CD14-positive monocyte (primary cell): ENCODE data around the gene MALL. TPM values are rescaled to one million over a fixed set of nuclear protein-coding genes. Genes with fewer than 3 reads are reported as not detected.

ENCODE experiments used
- DNase-seq, 3 donors: peaks; one replicate each; pipeline ENCODE4 v3.0.0-alpha.2; 2011 to 2022
- H2AFZ ChIP-seq: 2 replicates; pipeline ENCODE4 v1.6.0; 2012; ENCODE audit warnings: mild to moderate bottlenecking, low read depth, low read length, inconsistent platforms; ENCODE audit not compliant: insufficient read depth, poor library complexity, severe bottlenecking
- H3K27ac ChIP-seq, 2 donors: 1 replicate in 1 of 2; 2 replicates in 1 of 2; pipeline ENCODE4 v1.5.1; 2012 to 2013; ENCODE audit warnings: low read length in 2 of 2, control low read depth in 1 of 2, inconsistent platforms in 1 of 2, low read depth in 1 of 2, mild to moderate bottlenecking in 1 of 2
- H3K27me3 ChIP-seq, 2 donors: one replicate each; pipeline versions ENCODE4 v1.6.0 to v1.6.1; 2011 to 2013; ENCODE audit warnings: low read length in 2 of 2; ENCODE audit not compliant: control insufficient read depth in 2 of 2, insufficient read depth in 2 of 2
- H3K36me3 ChIP-seq, 2 donors: replicated peaks in 1 of 2; 1 replicate in 1 of 2; 2 replicates in 1 of 2; pipeline versions ENCODE4 v1.5.1 to v1.6.1; 2012 to 2013; ENCODE audit warnings: low read length in 2 of 2, control low read depth in 1 of 2, inconsistent platforms in 1 of 2, mild to moderate bottlenecking in 1 of 2; ENCODE audit not compliant: insufficient read depth in 2 of 2, control insufficient read depth in 1 of 2
- H3K4me1 ChIP-seq, 2 donors: 1 replicate in 1 of 2; 2 replicates in 1 of 2; pipeline versions ENCODE4 v1.5.1 to v1.6.1; 2012 to 2013; ENCODE audit warnings: low read length in 2 of 2, control low read depth in 1 of 2, inconsistent platforms in 1 of 2, mild to moderate bottlenecking in 1 of 2, moderate library complexity in 1 of 2; ENCODE audit not compliant: insufficient read depth in 2 of 2, control insufficient read depth in 1 of 2
- H3K4me2 ChIP-seq: replicated peaks from 2 replicates; pipeline ENCODE3; 2012; ENCODE audit warnings: low read length, moderate library complexity, mild to moderate bottlenecking; ENCODE audit not compliant: poor library complexity, severe bottlenecking; ENCODE audit errors: extremely low read depth
- H3K4me3 ChIP-seq, 3 experiments: fragments of 200-600 bp in 1 of 3; sonication (generic) in 1 of 3; replicated peaks in 1 of 3; 1 replicate in 2 of 3; 2 replicates in 1 of 3; pipeline ENCODE4 v1.5.1; 2011 to 2013; ENCODE audit warnings: low read length in 3 of 3, mild to moderate bottlenecking in 3 of 3, control low read depth in 2 of 3, low read depth in 2 of 3, inconsistent platforms in 1 of 3, moderate library complexity in 1 of 3
- H3K79me2 ChIP-seq: 2 replicates; pipeline ENCODE4 v1.6.0; 2012; ENCODE audit warnings: mild to moderate bottlenecking, control low read depth, inconsistent platforms, low read length, moderate library complexity; ENCODE audit not compliant: insufficient read depth
- H3K9ac ChIP-seq: 2 replicates; pipeline ENCODE4 v1.6.0; 2017; ENCODE audit warnings: low read length, mild to moderate bottlenecking; ENCODE audit not compliant: insufficient read depth, poor library complexity, severe bottlenecking
- H3K9me3 ChIP-seq, 2 donors: replicated peaks in 1 of 2; 1 replicate in 1 of 2; 2 replicates in 1 of 2; pipeline versions ENCODE4 v1.5.1 to v1.6.1; 2012 to 2013; ENCODE audit warnings: low read length in 2 of 2, control low read depth in 1 of 2; ENCODE audit not compliant: control insufficient read depth in 1 of 2, insufficient read depth in 1 of 2
- H4K20me1 ChIP-seq: 2 replicates; pipeline ENCODE4 v1.6.0; 2012; ENCODE audit warnings: mild to moderate bottlenecking, low read length, control low read depth, moderate library complexity; ENCODE audit not compliant: insufficient read depth
- H3K27ac Mint-ChIP-seq, 7 donors: one replicate each; pipeline ENCODE4 v1.8.0; 2020; ENCODE audit warnings: mild to moderate bottlenecking in 7 of 7, mixed read lengths in 7 of 7, moderate library complexity in 6 of 7, inconsistent platforms in 2 of 7
- H3K27me3 Mint-ChIP-seq, 3 donors: one replicate each; pipeline ENCODE4 v1.8.0; 2021 to 2022; ENCODE audit warnings: low read depth in 3 of 3, mild to moderate bottlenecking in 3 of 3, mixed read lengths in 3 of 3, moderate library complexity in 3 of 3, inconsistent platforms in 1 of 3
- H3K36me3 Mint-ChIP-seq, 2 donors: one replicate each; pipeline ENCODE4 v1.8.0; 2020; ENCODE audit warnings: mixed read lengths in 2 of 2, inconsistent platforms in 1 of 2, mild to moderate bottlenecking in 1 of 2
- H3K4me1 Mint-ChIP-seq: one replicate; pipeline ENCODE4 v1.8.0; 2020; ENCODE audit warnings: mild to moderate bottlenecking, mixed read lengths
- H3K4me3 Mint-ChIP-seq, 2 donors: one replicate each; pipeline ENCODE4 v1.8.0; 2020; ENCODE audit warnings: mild to moderate bottlenecking in 2 of 2, mixed read lengths in 2 of 2, moderate library complexity in 1 of 2
- H3K9me3 Mint-ChIP-seq, 7 donors: one replicate each; pipeline ENCODE4 v1.8.0; 2020 to 2022; ENCODE audit warnings: mixed read lengths in 7 of 7, mild to moderate bottlenecking in 6 of 7, moderate library complexity in 6 of 7, inconsistent platforms in 2 of 7
- WGBS: methylation state at CpG from one replicate; pipeline ENCODE4 v1.1.5; 2013; ENCODE audit warnings: missing lambda C conversion rate; ENCODE audit not compliant: insufficient coverage; 5-methylcytosine and 5-hydroxymethylcytosine counted together
- intact Hi-C, 2 donors: fragments of 100-400 bp; cut with micrococcal nuclease; formaldehyde crosslinking; loops; one replicate each; pipeline versions ENCODE4 v1.15.0 to v1.15.1; 2023
- polyA plus RNA-seq, 3 donors: library from polyadenylated mRNA; depleted of rRNA in 1 of 3; unstranded in 2 of 3; stranded (reverse) in 1 of 3; fragments of 300-500 nt in 2 of 3; fragments of >200 nt in 1 of 3; fragmentation: Illumina TruSeq in 2 of 3; gene quantifications; 1 replicate in 2 of 3; 2 replicates in 1 of 3; pipeline ENCODE4 v1.2.3, GENCODE V29; 2012 to 2021
- TF ChIP-seq, protein P1 (sequence below): fragments of 200-600 bp; IDR thresholded peaks from one replicate; pipeline ENCODE4 v1.8.0; 2022; ENCODE audit warnings: antibody characterized with exemption, mild to moderate bottlenecking

Gene MALL
- polyA plus RNA-seq, 3 donors = 0.12 TPM; not detected in 2

GRCh38 chr2:110100480-110100879 is 15.1 kb downstream of the MALL start:
- no peak overlapping the region for H3K27ac Mint-ChIP-seq

GRCh38 chr2:110099471-110100225 is 16.0 kb downstream of the MALL start:
- H3K4me2 ChIP-seq = no peak overlapping the region
- WGBS = 83% methylated on average over 7 of the region's 10 CpGs
- intact Hi-C loops = no loop called here
- no peak overlapping the region for H3K4me3 Mint-ChIP-seq
- peaks cover 0 to 2% (median 0%) of the 10 kb centered on the region in 7 donors for H3K9me3 Mint-ChIP-seq
- no peaks in the 10 kb centered on the region for H3K9me3 ChIP-seq
- no peaks in the 10 kb centered on the region for H3K79me2 ChIP-seq
- no peaks in the 10 kb centered on the region for H3K36me3 Mint-ChIP-seq
- H3K27ac ChIP-seq = no peak overlapping the region
- TF ChIP-seq, protein P1, sequence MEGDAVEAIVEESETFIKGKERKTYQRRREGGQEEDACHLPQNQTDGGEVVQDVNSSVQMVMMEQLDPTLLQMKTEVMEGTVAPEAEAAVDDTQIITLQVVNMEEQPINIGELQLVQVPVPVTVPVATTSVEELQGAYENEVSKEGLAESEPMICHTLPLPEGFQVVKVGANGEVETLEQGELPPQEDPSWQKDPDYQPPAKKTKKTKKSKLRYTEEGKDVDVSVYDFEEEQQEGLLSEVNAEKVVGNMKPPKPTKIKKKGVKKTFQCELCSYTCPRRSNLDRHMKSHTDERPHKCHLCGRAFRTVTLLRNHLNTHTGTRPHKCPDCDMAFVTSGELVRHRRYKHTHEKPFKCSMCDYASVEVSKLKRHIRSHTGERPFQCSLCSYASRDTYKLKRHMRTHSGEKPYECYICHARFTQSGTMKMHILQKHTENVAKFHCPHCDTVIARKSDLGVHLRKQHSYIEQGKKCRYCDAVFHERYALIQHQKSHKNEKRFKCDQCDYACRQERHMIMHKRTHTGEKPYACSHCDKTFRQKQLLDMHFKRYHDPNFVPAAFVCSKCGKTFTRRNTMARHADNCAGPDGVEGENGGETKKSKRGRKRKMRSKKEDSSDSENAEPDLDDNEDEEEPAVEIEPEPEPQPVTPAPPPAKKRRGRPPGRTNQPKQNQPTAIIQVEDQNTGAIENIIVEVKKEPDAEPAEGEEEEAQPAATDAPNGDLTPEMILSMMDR = no peak
- H3K27me3 Mint-ChIP-seq = peaks cover 2 to 6% (median 3%) of the 10 kb centered on the region in 3 donors
- no peak overlapping the region for H3K9ac ChIP-seq
- H3K27ac Mint-ChIP-seq = no peak overlapping the region
- no peak overlapping the region for H2AFZ ChIP-seq
- H3K36me3 ChIP-seq = no peaks in the 10 kb centered on the region
- H3K4me3 ChIP-seq = no peak overlapping the region
- peaks cover 11 to 22% of the 10 kb centered on the region in 2 donors for H3K4me1 ChIP-seq
- H4K20me1 ChIP-seq = no peaks in the 10 kb centered on the region
- peaks cover 18% of the 10 kb centered on the region for H3K4me1 Mint-ChIP-seq
- DNase-seq = no peak
- H3K27me3 ChIP-seq = no peaks in the 10 kb centered on the region

More at GRCh38 chr2:110100480-110100879, 15.1 kb downstream of the MALL start:
- H3K9ac ChIP-seq = no peak overlapping the region
- no peak overlapping the region for H3K27ac ChIP-seq
- Mint-ChIP-seq H3K36me3 (no peaks in the 10 kb centered on the region), H3K4me3 (no peak overlapping the region), H3K9me3 (peaks cover 0 to 2% (median 0%) of the 10 kb centered on the region in 7 donors), H3K27me3 (peaks cover 3 to 8% (median 5%) of the 10 kb centered on the region in 3 donors), H3K4me1 (peaks cover 16% of the 10 kb centered on the region)
- intact Hi-C loops = no loop called here
- H2AFZ ChIP-seq = no peak overlapping the region
- TF ChIP-seq, protein P1 = no peak
- no peaks in the 10 kb centered on the region for H3K9me3 ChIP-seq
- no peaks in the 10 kb centered on the region for H3K79me2 ChIP-seq
- H3K4me3 ChIP-seq = no peak overlapping the region
- H3K4me1 ChIP-seq = peaks cover 11 to 22% of the 10 kb centered on the region in 2 donors
- H3K36me3 ChIP-seq = no peaks in the 10 kb centered on the region
- no peak overlapping the region for H3K4me2 ChIP-seq
- peaks cover 0 to under 1% of the 10 kb centered on the region in 2 donors for H3K27me3 ChIP-seq
- 90% methylated on average over 2 of the region's 8 CpGs for WGBS
- no peaks in the 10 kb centered on the region for H4K20me1 ChIP-seq
- DNase-seq = no peak
